Islet of Langerhans (tissue), 1 donor: ENCODE measurements around the gene WBP4.
A peak's percentile ranks its signal among the peaks of the same experiment; 100 is the strongest.
"Not testable (repeated sequence)": the region's sequence is repeated elsewhere in the genome, so short reads cannot be mapped to it uniquely, and the experiment has no call there.

Experiments used
- FAIRE-seq: peaks from one replicate; lab custom pipeline; 2011; peaks lifted over from hg19 to GRCh38; lab: Jason Lieb, UNC

WBP4 gene, protein sequence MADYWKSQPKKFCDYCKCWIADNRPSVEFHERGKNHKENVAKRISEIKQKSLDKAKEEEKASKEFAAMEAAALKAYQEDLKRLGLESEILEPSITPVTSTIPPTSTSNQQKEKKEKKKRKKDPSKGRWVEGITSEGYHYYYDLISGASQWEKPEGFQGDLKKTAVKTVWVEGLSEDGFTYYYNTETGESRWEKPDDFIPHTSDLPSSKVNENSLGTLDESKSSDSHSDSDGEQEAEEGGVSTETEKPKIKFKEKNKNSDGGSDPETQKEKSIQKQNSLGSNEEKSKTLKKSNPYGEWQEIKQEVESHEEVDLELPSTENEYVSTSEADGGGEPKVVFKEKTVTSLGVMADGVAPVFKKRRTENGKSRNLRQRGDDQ

DNA sequence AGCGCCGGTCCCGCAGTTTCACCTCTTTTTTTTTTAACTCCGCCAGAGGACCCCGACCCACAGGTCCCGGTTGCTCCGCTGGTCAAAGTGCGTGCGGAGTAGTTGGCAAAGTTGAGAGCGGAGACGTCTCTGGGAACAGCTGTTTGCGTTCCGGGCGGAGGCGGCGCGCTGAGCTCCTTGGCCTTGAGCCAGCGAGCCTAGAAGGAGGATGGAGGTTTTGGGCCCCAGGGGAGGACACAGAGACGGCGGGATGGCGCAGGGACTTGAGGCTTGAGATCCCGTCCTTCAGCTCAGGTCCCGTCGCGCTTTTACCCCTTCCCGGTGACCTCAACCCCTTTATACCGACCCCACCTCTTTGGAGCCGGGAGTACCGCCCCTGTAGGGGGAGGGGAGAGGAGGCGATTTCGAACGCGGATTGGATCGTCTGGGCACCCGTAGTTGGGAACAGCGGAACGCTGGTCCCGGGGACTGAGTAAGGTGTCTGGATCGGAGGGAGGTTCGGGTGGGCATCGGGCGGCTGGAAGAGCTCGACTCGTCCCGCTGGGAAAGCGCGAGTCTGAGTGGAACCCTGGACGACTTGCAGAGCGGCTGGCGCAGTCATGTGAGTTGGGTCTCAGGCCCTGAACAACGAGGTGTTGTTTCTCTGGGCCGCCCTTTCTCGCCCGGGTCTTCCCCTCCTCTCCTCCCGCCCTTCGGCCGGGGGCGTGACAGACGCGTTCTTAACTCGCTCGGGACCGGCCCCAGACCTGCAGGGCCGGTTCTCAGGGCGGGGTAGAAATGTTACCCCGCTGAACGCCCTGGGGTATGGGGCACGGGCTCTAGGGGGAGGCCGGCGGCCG, at the start of gene WBP4:
TSS of gene WBP4 (plus strand) at position 435 of the 839 bp plus-strand sequence. CDS start at position 600, 165 bp downstream.
- FAIRE-seq: no peak

DNA sequence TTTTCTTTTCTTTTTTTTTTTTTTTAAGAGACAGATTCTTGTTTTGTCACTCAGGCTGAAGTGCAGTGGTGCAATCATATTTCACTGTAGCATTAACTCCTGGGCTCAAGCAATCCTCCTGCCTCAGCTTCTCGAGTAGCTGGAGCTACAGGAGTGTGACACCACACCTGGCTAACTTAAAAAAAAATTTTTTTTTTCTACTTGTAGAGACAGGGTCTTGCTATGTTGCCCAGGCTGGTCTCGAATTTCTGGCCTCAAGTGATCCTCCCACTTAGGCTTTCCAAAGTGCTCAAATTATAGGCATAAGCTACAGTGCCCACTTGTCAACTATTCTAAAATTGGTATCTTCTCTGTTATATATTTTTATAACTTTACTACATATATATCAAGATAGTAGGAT, 48.8 kb upstream of the WBP4 start:
- FAIRE-seq: no peak

GRCh38 chr13:41013835-41014234, 47.5 kb upstream of the WBP4 start:
- peak; percentile 13 for FAIRE-seq

- peak; percentile 75 for FAIRE-seq
These were observed 45.4 kb upstream of the WBP4 start for GRCh38 chr13:41015920-41016319.

DNA sequence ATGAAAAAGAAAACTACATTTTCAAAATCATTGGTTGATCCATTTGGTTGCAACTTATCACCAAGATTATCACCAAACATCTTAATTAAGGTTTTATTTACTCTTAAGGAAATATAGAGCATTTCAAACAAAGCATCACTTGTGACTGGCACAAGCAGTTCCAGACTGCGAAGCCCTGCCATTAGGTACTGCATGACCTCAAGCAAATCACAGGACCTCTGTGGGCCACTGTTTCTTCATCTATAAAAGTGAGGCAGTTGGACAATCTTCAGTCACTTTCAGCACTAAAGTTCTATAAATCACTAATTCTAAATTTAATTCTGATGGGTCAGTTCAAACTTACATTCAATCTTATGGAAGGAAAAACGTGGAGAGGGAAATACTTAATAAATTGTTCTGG, 44.1 kb upstream of the WBP4 start:
- FAIRE-seq: peak; percentile 36

- FAIRE-seq: peak; percentile 97
These were observed 43.3 kb upstream of the WBP4 start for GRCh38 chr13:41017817-41018601.

DNA sequence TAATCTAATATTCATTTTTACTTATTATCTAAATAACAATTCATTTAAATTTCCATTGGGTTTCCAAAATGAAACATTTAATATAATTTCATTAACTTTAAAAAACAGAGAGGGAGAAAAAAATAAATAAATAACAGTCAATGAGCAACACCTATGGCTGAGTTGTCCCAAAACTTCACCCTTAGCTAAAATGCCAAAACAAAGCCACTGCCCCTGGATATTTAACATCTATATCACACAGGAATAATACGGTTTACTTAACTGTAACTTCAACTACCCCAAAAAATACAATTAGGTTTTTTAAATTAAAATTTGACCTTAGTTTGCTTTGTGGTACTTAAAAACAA, 42.7 kb upstream of the WBP4 start:
- no peak for FAIRE-seq

DNA sequence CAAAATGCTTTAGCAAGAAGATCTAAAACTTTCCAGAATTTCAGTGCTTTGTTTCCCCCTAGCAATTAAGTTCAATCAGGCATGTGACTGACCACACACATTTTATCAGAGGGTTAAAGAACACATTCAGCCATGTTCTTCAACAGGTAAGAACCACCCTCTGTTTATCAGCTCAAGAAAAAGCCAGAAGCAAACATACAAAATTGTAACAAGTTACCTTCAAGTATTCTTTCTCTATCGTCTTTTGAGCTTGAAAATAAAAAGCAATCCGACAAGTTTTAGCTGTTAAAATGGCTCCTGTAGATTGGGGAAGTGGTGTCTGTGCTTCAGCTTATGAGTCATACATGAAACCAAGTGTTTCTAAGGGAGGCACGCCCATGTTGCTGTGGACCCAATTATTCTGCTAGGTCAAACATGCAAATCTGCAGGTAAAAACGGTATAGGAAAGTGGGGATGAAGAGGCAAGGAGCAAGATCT, 42.3 kb upstream of the WBP4 start, which contains the start of gene ELF1:
TSS of gene ELF1 (minus strand) at position 306 of the 477 bp plus-strand sequence. CDS start 37,262 bp downstream, outside the sequence.
- peak; percentile 98 for FAIRE-seq

DNA sequence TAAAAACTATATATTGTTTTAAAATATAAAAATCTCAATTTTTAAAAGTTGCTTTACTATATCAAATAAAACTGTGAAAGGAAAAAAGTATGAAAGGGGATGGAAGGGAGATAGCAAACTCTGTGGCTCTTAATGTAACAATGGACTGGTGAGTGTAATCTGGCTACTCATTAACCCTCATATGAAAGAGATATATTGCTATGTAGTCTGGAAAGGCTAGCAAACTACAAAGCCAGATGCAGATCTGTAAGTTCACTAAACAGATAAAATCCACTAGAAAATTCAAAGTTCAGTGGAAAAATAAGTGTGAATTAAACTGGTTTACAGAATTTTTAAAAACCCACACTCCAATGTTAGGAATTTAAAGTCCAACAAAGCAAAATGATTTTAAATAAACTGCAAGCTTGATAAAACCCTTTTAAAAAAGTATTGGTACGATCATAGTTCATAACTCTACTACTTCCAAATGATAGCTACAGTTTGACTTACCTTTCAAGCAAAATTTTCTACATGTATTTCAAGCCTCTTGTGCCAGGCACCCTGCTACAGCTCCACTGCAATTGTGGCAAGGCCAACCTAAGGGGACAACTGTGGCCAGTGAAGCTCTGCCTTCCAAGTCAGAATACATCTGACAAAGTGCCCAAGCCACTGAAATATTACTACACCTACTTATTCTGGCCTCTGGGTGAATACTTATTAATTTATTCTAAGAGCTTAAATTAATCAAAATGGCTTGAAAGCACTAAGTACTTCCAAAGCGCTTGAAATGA, 41.5 kb upstream of the WBP4 start:
- FAIRE-seq: peak; percentile 56

DNA sequence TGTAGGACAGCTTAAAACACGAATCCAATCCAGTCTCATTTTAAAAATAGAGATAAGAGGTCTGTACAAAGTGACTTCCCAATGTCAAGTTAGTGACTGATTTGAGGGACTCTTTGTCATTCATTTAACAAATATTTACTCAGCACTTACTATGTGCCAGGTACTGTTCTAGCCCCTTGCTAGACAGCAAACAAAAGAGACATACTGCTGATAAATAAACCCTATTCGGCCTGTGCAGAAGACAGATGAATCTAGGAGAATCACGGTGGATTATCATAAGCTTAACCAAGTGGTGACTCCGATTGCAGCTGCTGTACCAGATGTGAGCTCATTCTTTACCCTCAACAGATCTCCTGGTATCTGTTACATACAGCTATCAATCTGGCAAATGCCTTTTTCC, 35.8 kb upstream of the WBP4 start:
- peak; percentile 65 for FAIRE-seq

DNA sequence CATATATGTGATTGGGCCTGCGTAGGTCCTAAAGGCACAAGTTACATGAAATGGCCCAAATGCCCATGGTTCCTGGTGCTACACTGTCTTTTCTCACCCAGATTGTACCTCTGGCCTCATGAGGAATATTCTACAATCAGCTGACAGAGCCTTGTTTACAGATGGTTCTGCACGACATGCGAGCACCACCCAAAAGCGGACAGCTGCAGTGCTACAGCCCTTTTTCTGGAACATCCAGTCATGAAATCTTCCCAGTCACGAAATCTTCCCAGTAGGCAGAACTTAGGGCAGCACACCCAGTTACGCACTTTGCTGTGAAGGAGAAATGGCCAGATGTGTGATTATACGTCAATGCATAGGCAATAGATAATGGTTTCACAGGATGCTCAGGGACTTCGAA, 34.5 kb upstream of the WBP4 start:
- no peak for FAIRE-seq

GRCh38 chr13:41028051-41028450, 33.3 kb upstream of the WBP4 start:
- no peak for FAIRE-seq

DNA sequence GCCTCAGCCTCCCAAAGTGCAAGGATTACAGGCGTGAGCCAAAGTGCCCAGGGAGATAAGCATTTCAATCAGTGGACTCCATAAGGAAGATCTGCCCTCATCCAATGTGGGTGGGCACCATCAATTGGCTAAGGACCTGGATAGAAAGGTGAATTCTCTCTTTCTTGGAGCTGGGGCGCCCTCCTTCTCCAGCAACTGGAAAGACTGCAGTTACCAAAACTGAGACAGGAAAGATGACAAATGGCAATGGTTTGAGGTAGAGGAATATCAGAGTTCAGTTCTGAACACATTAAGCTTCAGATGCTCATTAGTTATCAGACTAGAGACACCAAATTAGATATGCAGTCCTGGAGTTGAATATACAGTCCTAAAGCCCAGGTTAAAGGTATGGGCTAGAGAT, 31.7 kb upstream of the WBP4 start:
- no peak for FAIRE-seq

- no peak for FAIRE-seq
These were observed 28.5 kb upstream of the WBP4 start for GRCh38 chr13:41032691-41033376.

DNA sequence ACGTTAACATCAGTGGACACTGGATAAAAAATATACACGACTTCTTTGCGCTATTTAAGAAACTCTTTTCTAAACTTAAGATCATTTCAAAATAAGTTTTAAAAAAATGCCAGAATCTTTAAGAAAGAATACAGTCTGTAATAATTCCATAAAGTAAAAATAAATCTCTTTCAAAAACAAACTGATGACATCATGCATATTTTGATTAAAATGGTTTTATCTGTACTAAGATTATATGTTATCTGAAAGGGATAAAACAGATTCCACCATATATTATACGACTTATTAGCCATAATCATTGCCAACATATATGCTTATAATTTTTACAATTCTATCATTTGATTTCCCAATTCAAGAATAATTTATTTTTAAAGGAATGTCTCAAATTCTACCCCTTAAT, 26.9 kb upstream of the WBP4 start:
- FAIRE-seq: peak; percentile 79

DNA sequence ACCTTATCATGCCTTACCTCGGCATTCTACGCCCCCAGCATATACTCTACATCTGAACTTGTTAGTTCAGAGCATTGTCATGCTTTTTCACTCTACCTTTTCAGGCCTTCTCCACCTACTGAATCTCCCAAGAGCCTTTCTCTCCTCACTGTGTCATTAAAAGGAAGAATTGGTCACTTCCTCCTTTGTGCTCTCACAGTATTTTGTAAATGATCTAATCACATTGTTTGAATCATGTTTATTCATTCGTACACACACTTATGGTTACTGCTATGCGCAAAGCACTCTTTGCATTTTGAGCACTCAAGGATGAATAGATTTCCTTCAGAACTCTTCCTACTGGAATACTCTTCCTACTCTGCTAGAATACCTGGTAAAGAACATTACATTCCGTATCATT, 26.4 kb upstream of the WBP4 start:
- no peak for FAIRE-seq

DNA sequence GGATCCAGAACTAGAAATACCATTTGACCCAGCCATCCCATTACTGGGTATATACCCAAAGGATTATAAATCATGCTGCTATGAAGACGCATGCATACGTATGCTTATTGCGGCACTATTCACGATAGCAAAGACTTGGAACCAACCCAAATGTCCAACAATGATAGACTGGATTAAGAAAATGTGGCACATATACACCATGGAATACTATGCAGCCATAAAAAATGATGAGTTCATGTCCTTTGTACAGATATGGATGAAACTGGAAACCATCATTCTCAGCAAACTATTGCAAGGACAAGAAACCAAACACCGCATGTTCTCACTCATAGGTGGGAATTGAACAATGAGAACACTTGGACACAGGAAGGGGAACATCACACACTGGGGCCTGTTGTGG, 24.8 kb upstream of the WBP4 start:
- not testable (repeated sequence) for FAIRE-seq

GRCh38 chr13:41039746-41040145, 21.6 kb upstream of the WBP4 start:
- peak; percentile 24 for FAIRE-seq

GRCh38 chr13:41040584-41041334, 20.6 kb upstream of the WBP4 start:
- FAIRE-seq: no peak

DNA sequence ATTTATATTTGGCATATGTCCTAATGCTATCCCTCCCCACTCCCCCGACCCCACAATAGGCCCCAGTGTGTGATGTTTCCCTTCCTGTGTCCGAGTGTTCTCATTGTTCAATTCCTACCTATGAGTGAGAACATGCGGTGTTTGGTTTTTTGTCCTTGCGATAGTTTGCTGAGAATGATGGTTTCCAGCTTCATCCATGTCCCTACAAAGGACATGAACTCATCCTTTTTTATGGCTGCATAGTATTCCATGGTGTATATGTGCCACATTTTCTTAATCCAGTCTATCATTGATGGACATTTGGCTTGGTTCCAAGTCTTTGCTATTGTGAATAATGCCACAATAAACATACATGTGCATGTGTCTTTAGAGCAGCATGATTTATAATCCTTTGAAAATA, 18.9 kb upstream of the WBP4 start:
- FAIRE-seq: not testable (repeated sequence)
